DMS 273 (cell line): Measurements from ENCODE around the gene SH2D5.
A peak's percentile ranks its signal among the peaks of the same experiment; 100 is the strongest.

Experiments used
- DNase-seq: peaks from one replicate; lab custom pipeline; 2025; ENCODE audit not compliant: unreplicated experiment; lab: John Stamatoyannopoulos, UW

Gene SH2D5

GRCh38 chr1:20715406-20715805 is 17.1 kb downstream of the SH2D5 start:
- no peak for DNase-seq

GRCh38 chr1:20713440-20713839 is 19.1 kb downstream of the SH2D5 start:
- DNase-seq = no peak

DNA sequence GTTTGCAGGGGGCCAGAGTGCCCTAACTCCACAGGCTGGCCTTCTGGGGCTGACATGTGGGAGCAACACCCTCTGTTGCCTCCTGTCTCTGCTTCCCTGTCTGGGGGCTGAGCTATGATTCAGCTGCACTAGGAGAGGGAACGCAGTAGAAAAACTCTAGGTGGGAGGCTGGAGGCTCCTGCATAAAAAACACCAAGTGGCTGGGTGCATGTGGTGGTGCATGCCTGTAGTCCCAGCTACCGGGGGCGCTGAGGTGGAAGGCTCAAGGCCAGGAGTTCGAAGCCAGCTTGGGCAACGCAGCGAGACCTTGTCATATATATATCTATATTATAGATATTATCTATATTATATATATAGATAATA is 20.3 kb downstream of the SH2D5 start:
- DNase-seq = peak; percentile 82

- peak; percentile 82 for DNase-seq
These were observed 21.0 kb downstream of the SH2D5 start for GRCh38 chr1:20711285-20712214.

DNA sequence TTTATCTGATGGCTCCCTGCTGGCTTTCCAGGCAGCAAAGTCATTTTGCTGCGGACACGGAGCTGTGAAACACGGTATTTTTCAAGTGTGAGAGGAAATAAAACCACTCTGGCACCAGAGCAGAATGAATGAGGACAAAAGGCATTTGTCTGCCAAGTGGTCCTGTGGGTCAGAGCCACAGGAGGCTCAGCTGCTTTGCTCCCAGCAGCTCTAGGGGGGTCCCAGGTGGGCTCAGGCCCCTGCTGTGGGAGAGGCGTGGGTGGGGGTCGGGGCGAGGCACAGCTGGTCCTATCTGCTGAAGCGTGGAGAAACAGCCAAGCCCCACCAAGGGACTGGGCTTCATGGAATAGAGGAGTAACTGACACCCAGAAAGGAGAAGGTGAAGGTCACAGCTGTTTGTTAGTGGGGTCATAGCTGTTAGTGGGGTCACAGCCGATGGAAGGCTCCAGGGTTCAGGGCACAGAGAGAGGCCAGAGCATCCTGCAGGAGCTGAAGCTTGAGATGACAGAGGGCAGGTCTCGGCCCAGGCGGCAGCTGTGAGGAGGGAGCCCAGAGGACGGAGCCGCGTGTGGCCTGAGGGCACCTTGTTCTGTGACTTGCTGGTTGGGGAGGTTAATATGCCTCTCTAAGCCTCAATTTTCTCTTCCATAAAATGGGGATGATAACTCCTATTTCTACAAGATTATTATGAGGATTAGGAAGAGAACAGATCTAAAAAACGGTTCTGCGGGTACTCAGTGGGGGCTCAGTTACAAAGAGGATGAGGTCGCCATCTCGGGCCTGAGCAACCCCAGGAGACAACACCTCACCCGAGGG is 21.8 kb downstream of the SH2D5 start:
- DNase-seq = no peak

DNA sequence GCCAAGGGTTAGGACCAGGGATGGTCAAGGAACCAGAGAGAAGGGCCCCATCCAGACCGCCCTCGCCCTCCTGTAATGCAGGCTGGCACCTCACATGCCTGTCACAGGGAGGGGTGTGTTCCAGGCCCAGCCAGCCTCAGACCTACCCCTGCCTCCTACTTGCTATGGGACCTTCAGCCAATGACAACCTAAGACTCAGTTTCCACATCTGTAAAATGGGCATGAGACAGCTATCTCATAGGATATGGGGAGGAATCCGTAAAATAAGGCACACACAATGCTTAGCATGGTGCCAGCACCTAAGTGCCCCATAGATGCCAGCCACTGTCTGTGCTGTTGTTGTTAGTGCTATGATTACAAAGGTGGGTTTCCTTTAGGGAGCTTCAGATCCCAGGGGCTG is 22.6 kb downstream of the SH2D5 start:
- DNase-seq = no peak

- DNase-seq = no peak
These were observed 23.6 kb downstream of the SH2D5 start for GRCh38 chr1:20708891-20709290.

DNA sequence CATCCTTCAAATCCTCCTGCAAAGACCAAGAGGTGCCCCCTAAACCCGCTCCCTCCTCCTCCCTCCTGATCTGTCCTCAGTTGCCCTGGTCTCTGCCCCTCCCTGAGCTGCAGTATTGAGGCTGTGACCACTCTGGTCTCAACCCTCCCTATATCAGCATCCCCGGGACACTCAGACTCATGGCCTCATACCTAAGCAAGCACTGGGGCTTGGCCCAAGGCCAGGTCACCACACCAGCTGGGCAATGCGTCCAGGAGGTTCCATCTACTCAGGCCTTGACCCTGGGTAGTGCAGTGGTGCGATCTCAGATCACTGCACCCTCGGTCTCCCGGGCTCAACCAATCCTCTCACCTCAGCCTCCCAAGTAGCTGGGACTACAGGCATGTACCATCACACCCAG is 24.4 kb downstream of the SH2D5 start:
- no peak for DNase-seq

DNA sequence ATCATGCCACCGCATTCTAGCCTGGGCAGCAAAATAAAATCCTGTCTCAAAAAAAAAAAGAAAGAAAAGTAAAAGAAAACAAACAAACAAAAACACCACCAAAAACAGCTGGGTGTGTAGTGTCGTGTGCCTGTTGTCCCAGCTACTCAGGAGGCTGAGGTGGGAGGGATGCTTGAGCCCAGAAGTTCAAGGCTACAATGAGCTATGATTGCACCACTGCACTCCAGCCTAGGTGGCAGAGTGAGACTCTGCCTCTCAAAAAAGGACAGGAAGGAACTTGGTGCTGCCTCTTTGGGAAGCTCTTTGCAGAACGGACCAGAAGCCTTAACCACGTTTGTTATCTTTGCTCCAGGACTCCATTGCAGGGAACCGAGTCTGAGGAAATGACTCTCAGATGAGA is 25.7 kb downstream of the SH2D5 start:
- DNase-seq = no peak

DNA sequence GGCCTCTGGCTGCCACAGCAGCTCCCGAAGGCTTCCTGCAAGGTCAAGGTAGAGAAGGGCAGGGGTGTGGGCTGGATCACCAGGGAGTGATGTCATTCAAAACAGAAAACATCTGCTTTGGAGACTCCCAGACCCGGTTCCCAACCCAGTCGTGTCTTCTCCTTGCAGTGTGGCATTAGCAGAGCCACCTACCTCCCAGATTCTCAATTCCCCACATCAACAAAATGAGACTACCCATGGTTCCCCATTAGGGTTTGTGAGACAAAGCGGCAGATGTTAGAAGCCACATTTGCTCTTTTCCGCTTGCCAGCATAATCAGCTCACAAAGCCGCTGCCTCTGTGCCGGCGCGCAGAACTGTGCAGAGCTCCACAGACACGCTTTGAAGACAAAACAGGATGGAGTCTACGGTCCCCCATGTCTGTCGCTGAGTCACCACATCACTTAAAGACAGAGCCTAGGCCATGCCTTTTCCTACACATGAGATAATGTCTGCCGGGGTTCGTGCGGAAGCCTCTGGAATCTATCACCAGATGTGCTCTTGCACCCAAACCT is 27.2 kb downstream of the SH2D5 start:
- peak; percentile 59 for DNase-seq

GRCh38 chr1:20704390-20705202 is 27.9 kb downstream of the SH2D5 start:
- no peak for DNase-seq

- DNase-seq = no peak
These were observed 29.3 kb downstream of the SH2D5 start for GRCh38 chr1:20703124-20703756.

DNA sequence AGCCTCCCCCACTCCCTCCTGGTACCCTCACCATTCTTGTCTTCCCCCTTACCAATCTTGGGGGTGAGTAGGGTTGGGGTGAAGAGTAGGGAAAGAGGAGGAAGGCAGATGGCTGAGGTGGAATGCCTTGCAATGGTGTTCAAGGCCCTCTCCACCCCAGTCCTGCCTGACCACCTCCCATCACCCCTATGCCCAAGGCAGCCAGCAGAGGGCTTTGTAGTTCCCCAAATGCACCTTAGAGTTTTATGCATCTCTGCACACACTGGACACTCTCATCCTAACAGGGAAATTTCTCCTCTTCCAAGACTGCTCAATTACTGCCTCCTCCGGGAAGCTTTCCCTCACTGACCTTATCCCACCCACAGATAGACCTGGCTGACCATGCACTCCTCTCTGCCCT is 30.1 kb downstream of the SH2D5 start:
- peak; percentile 44 for DNase-seq

DNA sequence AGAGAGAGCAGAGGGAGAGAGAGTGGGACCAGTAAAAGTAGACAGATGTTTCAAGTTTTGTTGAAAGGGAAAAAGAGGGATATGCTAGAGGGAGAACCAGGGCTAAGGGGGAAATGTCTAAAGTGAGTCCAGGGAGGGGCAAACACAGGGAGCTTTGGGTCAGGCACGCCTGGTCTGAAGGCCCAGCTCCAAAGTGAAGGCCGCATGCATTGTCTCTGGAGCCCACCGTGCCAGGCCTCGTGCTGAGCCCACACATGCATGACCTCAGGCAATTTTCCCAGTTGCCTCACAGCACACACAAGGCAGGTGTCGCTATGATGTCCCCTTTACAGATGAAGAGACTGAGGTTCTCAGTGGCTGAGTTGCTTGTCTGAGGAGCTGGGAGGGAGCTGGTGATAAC is 30.7 kb downstream of the SH2D5 start:
- DNase-seq = no peak

DNA sequence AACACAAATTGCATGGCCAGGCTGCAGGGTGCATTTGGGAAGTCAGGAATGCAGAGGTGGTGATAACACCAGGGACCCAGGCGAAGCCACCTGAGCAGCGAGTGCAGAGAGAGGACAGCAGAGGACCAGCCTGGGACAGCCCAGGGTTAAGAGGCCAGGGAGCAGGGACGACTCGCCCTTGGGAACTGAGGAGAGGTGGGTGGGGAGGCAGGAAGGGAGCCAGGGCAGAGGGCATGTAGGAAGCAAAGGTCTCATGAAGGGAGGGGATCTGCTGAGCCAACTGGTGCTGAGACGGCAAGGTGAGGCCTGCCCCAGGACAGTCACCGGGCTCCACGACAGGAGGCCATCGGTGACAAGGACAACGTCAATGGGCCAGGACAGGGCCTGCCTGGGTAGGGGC is 31.1 kb downstream of the SH2D5 start:
- DNase-seq = no peak

DNA sequence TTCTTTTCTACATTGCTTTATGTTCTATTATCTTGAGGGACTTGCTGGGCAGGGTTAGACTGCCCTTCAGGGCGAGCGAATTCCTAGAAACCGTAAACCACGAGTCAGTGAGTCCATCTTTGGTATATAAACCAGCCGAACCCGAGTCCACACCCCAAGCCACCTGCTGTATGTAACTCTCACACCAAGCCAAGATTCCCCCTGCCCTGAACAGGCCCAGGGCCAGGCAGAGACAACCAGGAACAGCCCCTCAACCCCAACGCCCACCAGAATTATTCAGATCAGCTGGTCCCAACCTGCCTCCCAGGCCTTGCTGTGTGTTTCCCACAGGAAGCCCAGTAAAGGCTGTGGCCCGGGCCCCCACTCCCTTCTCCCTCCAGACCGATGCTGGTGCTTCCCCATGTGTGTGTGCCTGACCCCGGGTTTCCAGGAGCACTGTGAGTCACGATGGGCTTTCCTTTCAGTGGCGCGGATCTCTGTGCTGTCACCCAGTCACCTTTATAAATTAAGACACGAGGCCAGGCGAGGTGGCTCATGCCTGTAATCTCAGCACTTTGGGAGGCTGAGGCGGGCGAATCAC is 31.8 kb downstream of the SH2D5 start:
- DNase-seq = no peak

DNA sequence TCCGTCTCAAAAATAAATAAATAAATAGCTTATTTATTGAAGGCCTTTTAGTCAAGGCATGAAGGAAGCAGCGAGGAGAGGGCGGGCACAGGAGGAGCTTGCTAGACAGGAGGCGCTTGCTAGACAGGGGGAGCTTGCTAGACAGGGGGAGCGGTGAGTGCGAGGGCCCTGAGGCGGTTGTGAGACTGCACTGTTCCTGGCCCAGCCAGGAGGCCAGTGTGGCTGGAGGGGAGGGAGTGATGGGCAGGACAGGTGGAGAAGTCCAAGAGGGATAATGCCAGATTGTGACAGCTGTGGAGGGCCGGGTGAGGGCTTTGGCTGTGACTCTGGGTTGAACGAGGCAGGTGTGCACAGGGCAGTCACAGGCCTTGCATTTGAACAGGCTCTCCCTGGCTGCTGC is 32.9 kb downstream of the SH2D5 start:
- DNase-seq = no peak

GRCh38 chr1:20698195-20698910 is 34.1 kb downstream of the SH2D5 start:
- DNase-seq = no peak

DNA sequence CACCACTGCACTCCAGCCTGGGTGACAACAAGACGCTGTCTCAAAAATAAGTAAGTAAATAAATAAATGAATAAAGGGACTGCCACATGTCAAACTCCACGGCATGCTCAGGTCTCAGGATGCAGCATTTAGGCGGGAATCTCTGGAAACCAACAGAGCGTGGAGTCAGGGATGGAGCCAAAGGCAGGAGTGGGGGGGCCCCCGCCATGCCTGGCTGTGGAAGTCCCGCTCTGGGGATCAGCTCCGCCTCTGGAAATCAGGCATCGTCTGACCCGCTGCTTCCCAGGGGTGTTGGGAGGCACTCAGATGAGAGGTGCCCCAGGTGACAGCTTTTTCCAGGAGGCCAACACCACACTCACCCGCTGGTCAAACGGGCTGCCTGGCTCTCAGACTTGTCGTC is 34.9 kb downstream of the SH2D5 start:
- DNase-seq = no peak
